ENCODE results near the gene USPL1.

DNA sequence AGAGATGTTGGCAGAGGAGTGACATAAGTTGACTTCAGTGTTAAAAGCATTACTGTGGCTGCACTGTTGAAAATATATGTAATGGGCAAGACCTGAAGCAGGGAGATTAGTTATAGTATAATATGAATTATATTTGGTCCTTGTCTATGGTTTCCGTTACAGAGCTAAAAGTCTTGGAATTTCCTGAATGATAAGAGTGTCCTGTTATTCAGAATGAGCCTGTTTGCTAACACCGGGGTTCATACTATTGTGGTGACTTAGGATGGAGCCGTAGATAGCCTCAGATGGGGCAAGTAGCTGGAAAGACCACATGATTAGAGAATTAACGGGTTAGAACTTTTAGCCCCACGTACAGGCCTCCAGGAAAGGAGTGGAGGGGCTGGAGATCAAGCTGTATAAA, 5.7 kb downstream of the USPL1 start:
- no peak for TF ChIP-seq CTCF (IDR thresholded peaks at IDR 0.05; ENCODE audit: insufficient read depth, low read length)
- TF ChIP-seq GABPA (IDR thresholded peaks at IDR 0.05; ENCODE audit: low read depth): no peak
- no peak for TF ChIP-seq REST (IDR thresholded peaks at IDR 0.05; ENCODE audit: insufficient replicate concordance, low read depth)
- no peak for TF ChIP-seq POLR2AphosphoS5 (IDR thresholded peaks at IDR 0.05; ENCODE audit: low read depth)

Data from HL-60 (cell line).